ENCODE results near the gene TREH. TPM values are rescaled to one million over a fixed set of nuclear protein-coding genes. Genes with fewer than 3 reads are reported as not detected.

The TREH gene
- total and polyA plus RNA-seq, 2 of the 8 experiments (the other 6 are each of a cell fraction or from before 2014, with no cell fraction given) = 0.03 TPM; not detected in 1

DNA sequence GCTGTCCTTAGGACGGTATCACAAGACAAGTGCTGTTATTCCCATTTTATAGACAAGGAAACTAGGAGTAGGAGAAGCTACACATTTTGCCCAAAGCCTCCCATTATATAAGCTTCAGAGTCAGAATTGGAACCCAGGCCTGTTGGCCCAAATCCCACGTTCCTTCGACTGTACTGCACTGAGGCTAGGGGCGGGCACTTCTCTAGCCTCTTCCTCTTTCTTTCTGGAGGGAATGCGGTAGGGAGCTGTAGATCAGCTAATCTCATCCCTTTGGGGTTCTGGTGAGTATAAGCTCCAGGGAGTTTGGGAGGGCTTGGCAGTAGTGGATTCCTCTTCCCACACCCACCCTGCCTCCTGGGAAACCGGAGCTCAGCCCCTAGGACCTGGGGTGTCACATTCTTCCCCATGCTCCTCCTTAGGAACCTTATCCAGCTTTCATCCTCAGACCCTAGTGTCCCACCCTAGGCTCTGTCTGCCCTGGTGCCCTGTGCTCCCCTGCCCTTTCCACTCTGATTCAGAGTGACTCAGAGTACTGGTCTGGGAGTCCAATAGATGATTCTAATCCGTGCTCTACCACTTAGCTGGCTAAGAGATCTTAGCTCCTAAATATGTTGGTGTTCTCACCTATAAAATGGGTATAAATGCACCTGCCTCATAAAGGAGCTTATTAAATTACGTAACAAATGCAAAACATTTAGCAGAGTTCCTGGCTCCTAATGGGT is 42.7 kb downstream of the TREH start (continued):
- TF ChIP-seq SAP30 (IDR thresholded peaks at IDR 0.05; ENCODE audit: insufficient read depth, insufficient replicate concordance, low read length) (no peak), POLR2AphosphoS5 (IDR thresholded peaks at IDR 0.05; ENCODE audit: low read depth, low read length) (no peak), ATF3 (IDR thresholded peaks at IDR 0.05; ENCODE audit: insufficient read depth, low read depth, low read length) (no peak), BCL11A (IDR thresholded peaks at IDR 0.05; ENCODE audit: low read depth in 2 of 2, low read length in 2 of 2) (no peak)
